KMS-11 (cell line): ENCODE results near the gene LEKR1.

ENCODE experiments used
- H2AFZ ChIP-seq: fragments of 200-600 bp; sonication (generic); 2 replicates; pipeline ENCODE4 v1.6.1; 2016; ENCODE audit warnings: antibody characterized with exemption, mixed run types, low read depth
- H3K27ac ChIP-seq: fragments of 200-600 bp; sonication (generic); 2 replicates; pipeline ENCODE4 v1.6.1; 2016; ENCODE audit warnings: mild to moderate bottlenecking, mixed run types
- H3K27me3 ChIP-seq: fragments of 200-600 bp; sonication (generic); 2 replicates; pipeline ENCODE4 v1.6.1; 2017; ENCODE audit warnings: mild to moderate bottlenecking, low read depth, mixed run types, moderate library complexity; ENCODE audit not compliant: insufficient read depth
- H3K36me3 ChIP-seq: fragments of 200-600 bp; sonication (generic); 2 replicates; pipeline ENCODE4 v1.6.1; 2017; ENCODE audit warnings: mild to moderate bottlenecking, mixed run types; ENCODE audit not compliant: insufficient read depth
- H3K4me1 ChIP-seq: fragments of 200-600 bp; sonication (generic); 2 replicates; pipeline ENCODE4 v1.6.1; 2016; ENCODE audit warnings: mild to moderate bottlenecking, low read depth, mixed run types; ENCODE audit not compliant: poor library complexity, severe bottlenecking
- H3K4me2 ChIP-seq: fragments of 200-600 bp; sonication (generic); 2 replicates; pipeline ENCODE4 v1.7.0; 2016; ENCODE audit warnings: mild to moderate bottlenecking, mixed run types
- H3K4me3 ChIP-seq: fragments of 200-600 bp; sonication (generic); IDR thresholded peaks from 2 replicates; pipeline ENCODE4 v1.6.1; 2017; ENCODE audit warnings: low read depth, low read length, mixed read lengths; ENCODE audit not compliant: insufficient read depth
- H3K79me2 ChIP-seq: fragments of 200-600 bp; sonication (generic); 2 replicates; pipeline ENCODE4 v1.6.1; 2016; ENCODE audit warnings: low read depth, mixed run types; ENCODE audit not compliant: insufficient read depth
- H3K9ac ChIP-seq: fragments of 200-600 bp; sonication (generic); 2 replicates; pipeline ENCODE4 v1.6.1; 2016; ENCODE audit warnings: mild to moderate bottlenecking, mixed run types
- H4K20me1 ChIP-seq: fragments of 200-600 bp; sonication (generic); 2 replicates; pipeline ENCODE4 v1.6.1; 2016; ENCODE audit warnings: mild to moderate bottlenecking, mixed run types; ENCODE audit not compliant: insufficient read depth
- CTCF ChIP-seq: fragments of 200-600 bp; sonication (generic); conservative IDR thresholded peaks from 2 replicates; pipeline ENCODE4 v1.6.1; 2017; ENCODE audit warnings: low read depth, mild to moderate bottlenecking, antibody characterized with exemption, low read length, moderate library complexity, mixed read lengths

LEKR1 gene

GRCh38 chr3:156782921-156783320 is 43.2 kb upstream of the LEKR1 start:
- H3K27ac ChIP-seq = no peak overlapping the region
- no peaks in the 10 kb centered on the region for H3K4me1 ChIP-seq

GRCh38 chr3:156787001-156787400 is 39.2 kb upstream of the LEKR1 start:
- Histone ChIP-seq H2AFZ (no peak overlapping the region), H4K20me1 (no peaks in the 10 kb centered on the region), H3K4me1 (no peaks in the 10 kb centered on the region), H3K27ac (no peak overlapping the region), H3K9ac (no peak overlapping the region), H3K4me3 (no peak overlapping the region), H3K79me2 (no peaks in the 10 kb centered on the region), H3K4me2 (no peak overlapping the region), H3K27me3 (no peaks in the 10 kb centered on the region), H3K36me3 (no peaks in the 10 kb centered on the region)
- TF ChIP-seq CTCF = no peak

More at GRCh38 chr3:156782921-156783320, 43.2 kb upstream of the LEKR1 start:
- Histone ChIP-seq H3K79me2 (no peaks in the 10 kb centered on the region), H3K4me2 (no peak overlapping the region), H3K27me3 (no peaks in the 10 kb centered on the region), H2AFZ (no peak overlapping the region), H3K9ac (no peak overlapping the region), H3K36me3 (no peaks in the 10 kb centered on the region), H3K4me3 (no peak overlapping the region), H4K20me1 (no peaks in the 10 kb centered on the region)
- TF ChIP-seq CTCF = no peak

- Histone ChIP-seq H4K20me1 (no peaks in the 10 kb centered on the region), H3K4me2 (no peak overlapping the region), H3K27me3 (no peaks in the 10 kb centered on the region), H3K4me1 (peaks cover 3% of the 10 kb centered on the region), H3K27ac (no peak overlapping the region), H3K79me2 (no peaks in the 10 kb centered on the region), H3K9ac (no peak overlapping the region), H3K36me3 (no peaks in the 10 kb centered on the region), H2AFZ (no peak overlapping the region), H3K4me3 (no peak overlapping the region)
- no peak for TF ChIP-seq CTCF
These were observed 38.1 kb upstream of the LEKR1 start for GRCh38 chr3:156787926-156788663.

GRCh38 chr3:156788846-156789245 is 37.3 kb upstream of the LEKR1 start:
- no peak for TF ChIP-seq CTCF
- Histone ChIP-seq H3K27ac (no peak overlapping the region), H3K27me3 (no peaks in the 10 kb centered on the region), H3K4me2 (no peak overlapping the region), H4K20me1 (no peaks in the 10 kb centered on the region), H2AFZ (no peak overlapping the region), H3K4me1 (peaks cover 7% of the 10 kb centered on the region), H3K36me3 (no peaks in the 10 kb centered on the region), H3K4me3 (no peak overlapping the region), H3K9ac (no peak overlapping the region), H3K79me2 (no peaks in the 10 kb centered on the region)
